Gastroesophageal sphincter (tissue), 3 donors: Measurements from ENCODE around the gene KAT7.

Source experiments
- CTCF ChIP-seq, 4 experiments: fragments of 200-600 bp in 2 of 4; fragments of 450-650 bp in 2 of 4; sonication (generic) in 1 of 4; IDR thresholded peaks; one replicate each; pipeline ENCODE4 v1.5.1; 2017 to 2019; ENCODE audit warnings: antibody characterized with exemption in 4 of 4, mild to moderate bottlenecking in 2 of 4, moderate library complexity in 2 of 4
- POLR2A ChIP-seq, 2 donors: fragments of 450-650 bp; IDR thresholded peaks; one replicate each; pipeline ENCODE4 v1.6.1; 2017; ENCODE audit warnings: antibody characterized with exemption in 2 of 2, mild to moderate bottlenecking in 2 of 2, moderate library complexity in 1 of 2
- POLR2AphosphoS5 ChIP-seq: sonication (generic); formaldehyde crosslinking; IDR thresholded peaks from one replicate; pipeline ENCODE4 v1.6.1; 2017; ENCODE audit warnings: antibody characterized with exemption

GRCh38 chr17:49861150-49861884 is 72.8 kb downstream of the KAT7 start:
- TF ChIP-seq CTCF (IDR thresholded peaks at IDR 0.05) = peak in 3 of 4 experiments; percentile 82 to 87 (median 84)
- no peak for TF ChIP-seq POLR2AphosphoS5
- TF ChIP-seq POLR2A (IDR thresholded peaks at IDR 0.05) = no peak
